Activated CD4-positive, CD25-positive, alpha-beta regulatory T cell treated with anti-CD3 and anti-CD28 coated beads, Interleukin-2, amount 50 U/mL, for 16 hours (primary cell): ENCODE measurements around the gene TNS3.

Experiments
- DNase-seq: peaks from one replicate; pipeline ENCODE4 v3.0.0-alpha.2; 2020; ENCODE audit warnings: low read depth, low spot score

Gene TNS3

GRCh38 chr7:47430422-47430821, 151.5 kb downstream of the TNS3 start:
- no peak for DNase-seq

- DNase-seq = no peak
These were observed 153.0 kb downstream of the TNS3 start for GRCh38 chr7:47428768-47429472.

GRCh38 chr7:47428052-47428767, 153.7 kb downstream of the TNS3 start:
- no peak for DNase-seq

- no peak for DNase-seq
These were observed 154.8 kb downstream of the TNS3 start for GRCh38 chr7:47427051-47427643.

GRCh38 chr7:47424523-47424922, 157.4 kb downstream of the TNS3 start:
- DNase-seq = no peak

GRCh38 chr7:47423196-47423595, 158.7 kb downstream of the TNS3 start:
- DNase-seq = no peak

- DNase-seq = no peak
These were observed 159.3 kb downstream of the TNS3 start for GRCh38 chr7:47422611-47423010.

- no peak for DNase-seq
These were observed 160.5 kb downstream of the TNS3 start for GRCh38 chr7:47421456-47421855.

- no peak for DNase-seq
These were observed 161.7 kb downstream of the TNS3 start for GRCh38 chr7:47420122-47420780.

- DNase-seq = no peak
These were observed 162.4 kb downstream of the TNS3 start for GRCh38 chr7:47419471-47419870.

GRCh38 chr7:47418601-47419309, 163.2 kb downstream of the TNS3 start:
- DNase-seq = no peak

GRCh38 chr7:47416492-47417480, 165.1 kb downstream of the TNS3 start:
- DNase-seq = no peak

GRCh38 chr7:47415318-47416212, 166.3 kb downstream of the TNS3 start:
- DNase-seq = no peak

- no peak for DNase-seq
These were observed 167.3 kb downstream of the TNS3 start for GRCh38 chr7:47414342-47415317.

- no peak for DNase-seq
These were observed 168.2 kb downstream of the TNS3 start for GRCh38 chr7:47413526-47414341.

- no peak for DNase-seq
These were observed 170.0 kb downstream of the TNS3 start for GRCh38 chr7:47411901-47412300.

- no peak for DNase-seq
These were observed 170.5 kb downstream of the TNS3 start for GRCh38 chr7:47411281-47411869.
